Neural crest cell (in vitro differentiated cells): ENCODE results near the gene SPTLC3. TPM values are rescaled to one million over a fixed set of nuclear protein-coding genes. Genes with fewer than 3 reads are reported as not detected.

Source experiments
- DNase-seq: peaks from one replicate; pipeline ENCODE4 v3.0.0; 2021; ENCODE audit warnings: low read depth, mixed read lengths, low spot score
- H3K27ac Mint-ChIP-seq: one replicate; pipeline ENCODE4 v1.8.0; 2021; ENCODE audit warnings: mild to moderate bottlenecking, mixed read lengths; ENCODE audit not compliant: unreplicated experiment
- H3K27me3 Mint-ChIP-seq: 2 replicates; pipeline ENCODE4 v1.8.0; 2021; ENCODE audit warnings: low read depth, mild to moderate bottlenecking, mixed read lengths
- H3K36me3 Mint-ChIP-seq: 2 replicates; pipeline ENCODE4 v1.8.0; 2021; ENCODE audit warnings: low read depth, mild to moderate bottlenecking, mixed read lengths
- H3K4me1 Mint-ChIP-seq: 2 replicates; pipeline ENCODE4 v1.8.0; 2021; ENCODE audit warnings: mixed read lengths
- H3K4me3 Mint-ChIP-seq: one replicate; pipeline ENCODE4 v1.8.0; 2021; ENCODE audit warnings: mild to moderate bottlenecking, mixed read lengths
- H3K9me3 Mint-ChIP-seq: 2 replicates; pipeline ENCODE4 v1.8.0; 2021; ENCODE audit warnings: mixed read lengths
- total RNA-seq: library from RNA; stranded (reverse); gene quantifications from 2 replicates; pipeline ENCODE4 v1.2.1, GENCODE V29; 2021
- TF ChIP-seq, protein P1 (sequence below): fragments of 200-600 bp; sonication (generic); conservative IDR thresholded peaks from 2 replicates; pipeline ENCODE4 v1.5.0; 2021; ENCODE audit warnings: antibody characterized with exemption, mild to moderate bottlenecking

The SPTLC3 gene
- total RNA-seq, 1 donor from 2014 or later = 0.33 TPM

DNA sequence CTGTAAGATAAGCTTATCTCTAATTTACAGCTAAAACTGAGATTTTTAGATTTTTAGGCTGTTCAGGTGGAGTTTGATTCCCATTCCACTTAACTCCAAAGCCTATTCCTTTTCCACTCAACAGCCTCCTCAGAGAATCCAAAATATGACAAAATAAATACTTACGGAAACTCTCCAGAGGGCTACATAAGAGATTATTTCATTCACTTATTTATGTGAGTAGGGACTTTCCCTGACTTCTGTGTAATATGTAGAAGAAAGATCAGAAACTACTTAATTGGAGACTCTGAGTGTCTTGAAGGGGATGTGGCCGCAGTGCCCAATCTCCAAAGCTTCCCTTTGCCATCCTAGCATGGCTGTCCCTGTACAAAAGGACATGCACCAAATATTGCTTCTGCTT, 140.2 kb downstream of the SPTLC3 start:
- TF ChIP-seq, protein P1, sequence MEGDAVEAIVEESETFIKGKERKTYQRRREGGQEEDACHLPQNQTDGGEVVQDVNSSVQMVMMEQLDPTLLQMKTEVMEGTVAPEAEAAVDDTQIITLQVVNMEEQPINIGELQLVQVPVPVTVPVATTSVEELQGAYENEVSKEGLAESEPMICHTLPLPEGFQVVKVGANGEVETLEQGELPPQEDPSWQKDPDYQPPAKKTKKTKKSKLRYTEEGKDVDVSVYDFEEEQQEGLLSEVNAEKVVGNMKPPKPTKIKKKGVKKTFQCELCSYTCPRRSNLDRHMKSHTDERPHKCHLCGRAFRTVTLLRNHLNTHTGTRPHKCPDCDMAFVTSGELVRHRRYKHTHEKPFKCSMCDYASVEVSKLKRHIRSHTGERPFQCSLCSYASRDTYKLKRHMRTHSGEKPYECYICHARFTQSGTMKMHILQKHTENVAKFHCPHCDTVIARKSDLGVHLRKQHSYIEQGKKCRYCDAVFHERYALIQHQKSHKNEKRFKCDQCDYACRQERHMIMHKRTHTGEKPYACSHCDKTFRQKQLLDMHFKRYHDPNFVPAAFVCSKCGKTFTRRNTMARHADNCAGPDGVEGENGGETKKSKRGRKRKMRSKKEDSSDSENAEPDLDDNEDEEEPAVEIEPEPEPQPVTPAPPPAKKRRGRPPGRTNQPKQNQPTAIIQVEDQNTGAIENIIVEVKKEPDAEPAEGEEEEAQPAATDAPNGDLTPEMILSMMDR = no peak
- Mint-ChIP-seq H3K27me3 (peaks cover 11% of the 10 kb centered on the region), H3K4me1 (peaks cover 6% of the 10 kb centered on the region), H3K4me3 (no peak overlapping the region), H3K27ac (no peak overlapping the region), H3K36me3 (no peaks in the 10 kb centered on the region), H3K9me3 (no peaks in the 10 kb centered on the region)
- DNase-seq = no peak

DNA sequence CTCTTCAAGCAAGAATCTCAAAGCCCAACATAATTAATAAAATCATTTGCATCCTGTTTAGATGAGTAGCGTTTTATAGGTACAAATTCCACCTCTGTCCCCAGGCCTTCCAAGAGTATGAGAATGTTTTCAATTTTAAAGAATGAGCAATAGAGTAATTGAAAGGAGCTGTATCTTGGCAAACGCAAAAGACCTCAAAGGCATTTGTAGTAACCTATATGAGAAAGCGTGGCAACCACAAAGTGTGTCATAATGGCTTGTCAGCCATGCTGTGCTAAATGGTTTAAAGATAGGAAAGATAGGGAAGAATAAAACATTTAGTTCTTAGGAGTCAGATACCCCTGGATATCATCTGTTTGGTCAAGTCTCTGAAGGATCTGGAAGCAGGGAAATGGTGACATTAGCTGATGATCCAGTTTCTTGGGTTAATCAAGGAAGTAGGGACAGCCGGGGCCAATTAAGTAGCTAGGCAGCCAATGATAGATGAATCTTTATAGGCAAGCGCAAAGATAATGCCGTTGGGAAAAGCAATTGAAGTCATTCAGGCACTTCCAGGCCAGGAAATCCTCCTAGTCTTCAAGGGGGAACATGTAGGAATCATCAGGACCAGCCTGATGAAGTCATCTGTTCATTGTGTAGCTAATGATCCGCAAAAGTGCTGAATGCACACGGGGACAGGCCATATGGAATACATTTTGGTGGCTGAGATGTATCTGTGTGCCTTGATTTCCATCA, 140.8 kb downstream of the SPTLC3 start:
- TF ChIP-seq, protein P1 = no peak
- Mint-ChIP-seq H3K36me3 (no peaks in the 10 kb centered on the region), H3K4me3 (no peak overlapping the region), H3K27me3 (peaks cover 14% of the 10 kb centered on the region), H3K27ac (no peak overlapping the region), H3K9me3 (no peaks in the 10 kb centered on the region), H3K4me1 (peaks cover 6% of the 10 kb centered on the region)
- no peak for DNase-seq

DNA sequence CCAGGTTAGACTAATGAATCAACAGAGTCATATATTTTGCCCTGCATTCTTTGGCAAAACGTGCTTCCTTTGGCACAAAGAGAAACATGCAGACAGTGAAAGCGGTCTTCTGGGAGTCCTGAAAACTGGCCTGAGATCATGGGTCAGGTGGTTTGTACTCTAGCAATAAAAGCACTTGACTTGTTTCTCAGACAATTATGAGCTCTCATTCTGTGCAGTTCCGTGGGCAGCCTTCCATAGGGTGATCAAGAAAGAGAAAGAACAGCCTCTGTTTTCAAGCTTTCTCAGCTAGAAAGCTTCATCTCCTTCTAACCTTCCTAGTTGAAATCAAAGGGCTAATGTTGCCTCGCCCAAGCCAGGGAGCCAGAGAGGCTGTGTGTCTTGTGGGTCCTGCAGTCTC, 149.6 kb downstream of the SPTLC3 start:
- Mint-ChIP-seq H3K27me3 (peaks cover 7% of the 10 kb centered on the region), H3K4me3 (no peak overlapping the region), H3K36me3 (no peaks in the 10 kb centered on the region), H3K9me3 (no peaks in the 10 kb centered on the region), H3K4me1 (no peaks in the 10 kb centered on the region), H3K27ac (no peak overlapping the region)
- TF ChIP-seq, protein P1 = no peak
- no peak for DNase-seq

DNA sequence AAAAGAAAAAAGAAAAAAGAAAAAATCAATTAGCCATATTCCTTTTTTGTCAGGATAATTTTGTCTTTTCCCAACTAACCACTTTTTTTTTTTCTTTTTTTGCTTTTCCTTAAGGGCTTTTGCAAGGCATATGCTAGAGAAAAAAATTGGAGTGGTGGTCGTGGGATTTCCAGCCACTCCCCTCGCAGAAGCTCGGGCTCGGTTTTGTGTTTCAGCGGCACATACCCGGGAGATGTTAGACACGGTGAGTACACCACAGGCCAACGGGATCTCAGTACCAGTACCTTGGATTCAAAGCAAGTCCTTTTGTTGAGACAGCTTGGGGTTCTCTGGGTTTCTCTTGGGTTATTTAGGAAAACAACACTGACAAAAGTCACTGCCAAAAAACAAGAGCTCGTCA, 151.1 kb downstream of the SPTLC3 start:
- TF ChIP-seq, protein P1 = no peak
- no peaks in the 10 kb centered on the region for H3K4me1 Mint-ChIP-seq

DNA sequence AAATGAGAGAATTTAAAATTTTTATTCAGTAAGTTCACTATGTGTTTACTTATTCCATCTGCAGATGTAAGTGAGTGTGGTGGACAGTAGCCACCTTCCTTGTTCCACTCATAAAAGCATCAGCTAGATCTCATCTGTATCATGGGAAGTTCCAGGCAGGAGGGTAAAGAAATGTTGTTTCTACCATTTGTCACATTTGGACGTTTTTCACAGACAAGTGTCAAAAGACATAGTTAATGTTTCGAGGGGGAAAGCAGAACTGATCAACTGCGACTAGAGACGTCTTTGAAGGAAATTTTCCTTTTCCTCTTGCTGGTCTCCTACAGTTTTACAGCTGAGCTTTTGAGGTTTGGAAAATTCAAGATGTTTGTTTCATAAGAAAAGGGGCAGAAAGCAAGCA, 156.4 kb downstream of the SPTLC3 start:
- Mint-ChIP-seq H3K9me3 (peaks cover 2% of the 10 kb centered on the region), H3K4me1 (peaks cover 2% of the 10 kb centered on the region), H3K27me3 (no peaks in the 10 kb centered on the region), H3K36me3 (no peaks in the 10 kb centered on the region), H3K4me3 (no peak overlapping the region), H3K27ac (no peak overlapping the region)
- no peak for DNase-seq
- TF ChIP-seq, protein P1 = no peak

More for the DNA sequence above, 151.1 kb downstream of the SPTLC3 start:
- Mint-ChIP-seq H3K4me3 (no peak overlapping the region), H3K27me3 (no peaks in the 10 kb centered on the region), H3K27ac (no peak overlapping the region), H3K36me3 (no peaks in the 10 kb centered on the region), H3K9me3 (no peaks in the 10 kb centered on the region)
- no peak for DNase-seq
